Dendritic cell treated with granulocyte-macrophage colony-stimulating factor and Interleukin-4, amounts not matched to agents 40 ng/mL and 50 ng/mL, for 4 days (primary cell): ENCODE measurements around the gene DPPA5.

ENCODE experiments used
- H3K27ac Mint-ChIP-seq: one replicate; pipeline ENCODE4 v1.8.0; 2022; ENCODE audit warnings: mild to moderate bottlenecking, mixed read lengths
- H3K27me3 Mint-ChIP-seq: one replicate; pipeline ENCODE4 v1.8.0; 2022; ENCODE audit warnings: mild to moderate bottlenecking, mixed read lengths
- H3K36me3 Mint-ChIP-seq: one replicate; pipeline ENCODE4 v1.8.0; 2022; ENCODE audit warnings: low read depth, mixed read lengths
- H3K4me1 Mint-ChIP-seq: one replicate; pipeline ENCODE4 v1.8.0; 2022; ENCODE audit warnings: low read depth, mixed read lengths
- H3K4me3 Mint-ChIP-seq: one replicate; pipeline ENCODE4 v1.8.0; 2022; ENCODE audit warnings: mild to moderate bottlenecking, moderate library complexity, mixed read lengths
- H3K9me3 Mint-ChIP-seq: one replicate; pipeline ENCODE4 v1.8.0; 2022; ENCODE audit warnings: mixed read lengths
- intact Hi-C: fragments of 100-400 bp; cut with micrococcal nuclease; formaldehyde crosslinking; loops from one replicate; pipeline ENCODE4 v1.15.0; 2022

Gene DPPA5

GRCh38 chr6:73375216-73375615, 21.1 kb upstream of the DPPA5 start:
- Mint-ChIP-seq H3K4me3 (no peak overlapping the region), H3K36me3 (no peaks in the 10 kb centered on the region), H3K27ac (no peak overlapping the region), H3K27me3 (no peaks in the 10 kb centered on the region), H3K9me3 (no peaks in the 10 kb centered on the region), H3K4me1 (no peaks in the 10 kb centered on the region)
- intact Hi-C loops, result no loop called here

- no peak overlapping the region for H3K4me3 Mint-ChIP-seq
- H3K36me3 Mint-ChIP-seq, result no peaks in the 10 kb centered on the region
- H3K4me1 Mint-ChIP-seq, result no peaks in the 10 kb centered on the region
- intact Hi-C loops, result no loop called here
- H3K27ac Mint-ChIP-seq, result no peak overlapping the region
- H3K9me3 Mint-ChIP-seq, result no peaks in the 10 kb centered on the region
- no peaks in the 10 kb centered on the region for H3K27me3 Mint-ChIP-seq
Measured at GRCh38 chr6:73372516-73372915, 18.4 kb upstream of the DPPA5 start.

- Mint-ChIP-seq H3K27ac (no peak overlapping the region), H3K36me3 (no peaks in the 10 kb centered on the region), H3K4me3 (no peak overlapping the region), H3K9me3 (no peaks in the 10 kb centered on the region), H3K27me3 (no peaks in the 10 kb centered on the region), H3K4me1 (no peaks in the 10 kb centered on the region)
- intact Hi-C loops, result no loop called here
Measured at GRCh38 chr6:73371984-73372383, 17.9 kb upstream of the DPPA5 start.

GRCh38 chr6:73369563-73369962, 15.5 kb upstream of the DPPA5 start, which contains the start of gene OOEP:
Gene OOEP (minus strand): TSS chr6:73369897. CDS start chr6:73369792, 105 bp downstream.
- Mint-ChIP-seq H3K9me3 (no peaks in the 10 kb centered on the region), H3K4me1 (no peaks in the 10 kb centered on the region), H3K36me3 (no peaks in the 10 kb centered on the region), H3K27ac (no peak within 1 kb of the TSS), H3K27me3 (no peaks in the 10 kb centered on the region), H3K4me3 (no peak within 1 kb of the TSS)
- intact Hi-C loops, result no loop called here

GRCh38 chr6:73369157-73369556, 15.1 kb upstream of the DPPA5 start:
- intact Hi-C loops, result no loop called here
- H3K27ac Mint-ChIP-seq, result no peak overlapping the region
- H3K4me1 Mint-ChIP-seq, result no peaks in the 10 kb centered on the region
- no peaks in the 10 kb centered on the region for H3K9me3 Mint-ChIP-seq
- H3K27me3 Mint-ChIP-seq, result no peaks in the 10 kb centered on the region
- no peaks in the 10 kb centered on the region for H3K36me3 Mint-ChIP-seq
- no peak overlapping the region for H3K4me3 Mint-ChIP-seq

- peaks cover 3% of the 10 kb centered on the region for H3K9me3 Mint-ChIP-seq
- H3K4me3 Mint-ChIP-seq, result no peak overlapping the region
- no peaks in the 10 kb centered on the region for H3K27me3 Mint-ChIP-seq
- no peaks in the 10 kb centered on the region for H3K4me1 Mint-ChIP-seq
- H3K27ac Mint-ChIP-seq, result no peak overlapping the region
- no peaks in the 10 kb centered on the region for H3K36me3 Mint-ChIP-seq
- intact Hi-C loops, result no loop called here
Measured at GRCh38 chr6:73368675-73369074, 14.6 kb upstream of the DPPA5 start.

- Mint-ChIP-seq H3K9me3 (peaks cover 8% of the 10 kb centered on the region), H3K27me3 (no peaks in the 10 kb centered on the region), H3K4me1 (no peaks in the 10 kb centered on the region)
Measured at GRCh38 chr6:73367761-73368355, 13.8 kb upstream of the DPPA5 start.

GRCh38 chr6:73364549-73364948, 10.5 kb upstream of the DPPA5 start:
- H3K36me3 Mint-ChIP-seq, result no peaks in the 10 kb centered on the region
- H3K9me3 Mint-ChIP-seq, result peaks cover 8% of the 10 kb centered on the region
- no peak overlapping the region for H3K4me3 Mint-ChIP-seq
- intact Hi-C loops, result no loop called here
- H3K27ac Mint-ChIP-seq, result no peak overlapping the region
- no peaks in the 10 kb centered on the region for H3K4me1 Mint-ChIP-seq
- H3K27me3 Mint-ChIP-seq, result no peaks in the 10 kb centered on the region

More at GRCh38 chr6:73367761-73368355, 13.8 kb upstream of the DPPA5 start:
- intact Hi-C loops, result no loop called here
- Mint-ChIP-seq H3K27ac (no peak overlapping the region), H3K36me3 (no peaks in the 10 kb centered on the region), H3K4me3 (no peak overlapping the region)

GRCh38 chr6:73364121-73364520, 10.0 kb upstream of the DPPA5 start:
- Mint-ChIP-seq H3K9me3 (peaks cover 8% of the 10 kb centered on the region), H3K27me3 (no peaks in the 10 kb centered on the region), H3K4me3 (no peak overlapping the region), H3K4me1 (no peaks in the 10 kb centered on the region), H3K36me3 (no peaks in the 10 kb centered on the region), H3K27ac (no peak overlapping the region)
- intact Hi-C loops, result no loop called here

GRCh38 chr6:73363537-73363875, 9.4 kb upstream of the DPPA5 start:
- peaks cover 8% of the 10 kb centered on the region for H3K9me3 Mint-ChIP-seq
- H3K27me3 Mint-ChIP-seq, result no peaks in the 10 kb centered on the region
- no peak overlapping the region for H3K27ac Mint-ChIP-seq
- intact Hi-C loops, result no loop called here
- no peaks in the 10 kb centered on the region for H3K36me3 Mint-ChIP-seq
- no peak overlapping the region for H3K4me3 Mint-ChIP-seq
- H3K4me1 Mint-ChIP-seq, result no peaks in the 10 kb centered on the region

- no peaks in the 10 kb centered on the region for H3K27me3 Mint-ChIP-seq
- H3K4me1 Mint-ChIP-seq, result no peaks in the 10 kb centered on the region
- no peak overlapping the region for H3K27ac Mint-ChIP-seq
- peaks cover 8% of the 10 kb centered on the region for H3K9me3 Mint-ChIP-seq
- intact Hi-C loops, result no loop called here
- H3K4me3 Mint-ChIP-seq, result no peak overlapping the region
- no peaks in the 10 kb centered on the region for H3K36me3 Mint-ChIP-seq
Measured at GRCh38 chr6:73362869-73363536, 8.9 kb upstream of the DPPA5 start.

- H3K27me3 Mint-ChIP-seq, result peaks cover 1% of the 10 kb centered on the region
- H3K9me3 Mint-ChIP-seq, result peaks cover 8% of the 10 kb centered on the region
- no peak within 1 kb of the TSS for H3K27ac Mint-ChIP-seq
- H3K4me1 Mint-ChIP-seq, result no peaks in the 10 kb centered on the region
- intact Hi-C loops, result no loop called here
- no peaks in the 10 kb centered on the region for H3K36me3 Mint-ChIP-seq
- H3K4me3 Mint-ChIP-seq, result no peak within 1 kb of the TSS
Measured at GRCh38 chr6:73362358-73362757, 8.3 kb upstream of the DPPA5 start, which contains the start of gene KHDC3L. Gene KHDC3L (plus strand): TSS chr6:73362658. CDS start chr6:73362730, 72 bp downstream.

GRCh38 chr6:73349311-73349710, 4.8 kb downstream of the DPPA5 start:
- H3K36me3 Mint-ChIP-seq, result no peaks in the 10 kb centered on the region
- no peak overlapping the region for H3K27ac Mint-ChIP-seq
- intact Hi-C loops, result no loop called here
- no peaks in the 10 kb centered on the region for H3K9me3 Mint-ChIP-seq
- no peak overlapping the region for H3K4me3 Mint-ChIP-seq
- H3K27me3 Mint-ChIP-seq, result peaks cover 45% of the 10 kb centered on the region
- no peaks in the 10 kb centered on the region for H3K4me1 Mint-ChIP-seq

- intact Hi-C loops, result no loop called here
- Mint-ChIP-seq H3K27me3 (peaks cover 42% of the 10 kb centered on the region), H3K27ac (no peak overlapping the region), H3K36me3 (no peaks in the 10 kb centered on the region), H3K4me3 (no peak overlapping the region), H3K4me1 (no peaks in the 10 kb centered on the region), H3K9me3 (no peaks in the 10 kb centered on the region)
Measured at GRCh38 chr6:73348550-73349204, 5.4 kb downstream of the DPPA5 start.
